Measurements from ENCODE around the gene GRK1.

DNA sequence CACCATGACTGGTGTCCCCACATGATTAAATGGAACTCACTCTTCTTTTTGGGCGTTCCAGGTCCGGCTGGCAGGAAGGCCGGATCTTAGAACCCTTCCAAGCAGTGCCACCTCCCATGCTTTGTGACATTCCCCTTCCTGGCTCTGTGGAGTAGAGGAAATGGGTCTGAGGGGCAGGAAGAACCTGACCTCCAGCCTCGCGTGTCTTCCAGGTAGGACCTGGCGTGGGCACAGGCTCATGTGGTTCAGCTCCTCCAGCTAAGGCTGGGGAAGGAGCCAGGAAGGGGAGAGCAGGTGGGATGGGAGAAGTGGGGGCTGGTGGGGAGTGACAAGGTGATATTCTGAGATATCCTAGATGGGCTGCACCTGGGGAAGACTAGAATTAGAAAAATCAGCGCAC is 94.1 kb downstream of the GRK1 start:
- TF ChIP-seq EZH2 (IDR thresholded peaks at IDR 0.05; ENCODE audit: insufficient read depth, low read length) = no peak
- TF ChIP-seq, protein P1, sequence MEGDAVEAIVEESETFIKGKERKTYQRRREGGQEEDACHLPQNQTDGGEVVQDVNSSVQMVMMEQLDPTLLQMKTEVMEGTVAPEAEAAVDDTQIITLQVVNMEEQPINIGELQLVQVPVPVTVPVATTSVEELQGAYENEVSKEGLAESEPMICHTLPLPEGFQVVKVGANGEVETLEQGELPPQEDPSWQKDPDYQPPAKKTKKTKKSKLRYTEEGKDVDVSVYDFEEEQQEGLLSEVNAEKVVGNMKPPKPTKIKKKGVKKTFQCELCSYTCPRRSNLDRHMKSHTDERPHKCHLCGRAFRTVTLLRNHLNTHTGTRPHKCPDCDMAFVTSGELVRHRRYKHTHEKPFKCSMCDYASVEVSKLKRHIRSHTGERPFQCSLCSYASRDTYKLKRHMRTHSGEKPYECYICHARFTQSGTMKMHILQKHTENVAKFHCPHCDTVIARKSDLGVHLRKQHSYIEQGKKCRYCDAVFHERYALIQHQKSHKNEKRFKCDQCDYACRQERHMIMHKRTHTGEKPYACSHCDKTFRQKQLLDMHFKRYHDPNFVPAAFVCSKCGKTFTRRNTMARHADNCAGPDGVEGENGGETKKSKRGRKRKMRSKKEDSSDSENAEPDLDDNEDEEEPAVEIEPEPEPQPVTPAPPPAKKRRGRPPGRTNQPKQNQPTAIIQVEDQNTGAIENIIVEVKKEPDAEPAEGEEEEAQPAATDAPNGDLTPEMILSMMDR (IDR thresholded peaks at IDR 0.05; ENCODE audit: insufficient read depth, low read depth, low read length) = no peak
